ENCODE results near the gene TOM1L1. TPM values are rescaled to one million over a fixed set of nuclear protein-coding genes. Genes with fewer than 3 reads are reported as not detected.

TOM1L1 gene
- total RNA-seq, 1 experiment from 2014 or later = 55.4 TPM

GRCh38 chr17:54976316-54976715, 75.7 kb downstream of the TOM1L1 start:
- Histone ChIP-seq H3K4me1 (ENCODE audit: insufficient read depth, low read length, poor library complexity, severe bottlenecking) (no peaks in the 10 kb centered on the region), H3K4me3 (ENCODE audit: low read depth, low read length, poor library complexity, severe bottlenecking) (no peak overlapping the region), H3K27ac (ENCODE audit: low read depth, low read length, poor library complexity, severe bottlenecking) (no peak overlapping the region), H3K36me3 (ENCODE audit: insufficient read depth, low read length, poor library complexity, severe bottlenecking) (no peaks in the 10 kb centered on the region), H3K27me3 (replicated peaks; ENCODE audit: insufficient read depth, low read depth, low read length, poor library complexity) (no peaks in the 10 kb centered on the region), H3K9me3 (ENCODE audit: low read depth, low read length, poor library complexity, severe bottlenecking) (peaks cover 16% of the 10 kb centered on the region)
- no TSS peak for BruUV-seq (replicated peaks)
- DNase-seq (ENCODE audit: low spot score) = no peak
- TF ChIP-seq CTCF (conservative IDR thresholded peaks at IDR 0.05; ENCODE audit: low read depth, low read length) = no peak
- ChIA-PET CTCF (no interaction called here), POLR2A (ENCODE audit: low non-redundant PET) (interaction anchor here (0.7 kb wide), 1 partner anchor 71 kb away, joined by 3 read pairs; no protein-coding TSS in a partner anchor)
- intact Hi-C loops (cut with micrococcal nuclease; ENCODE audit: unreplicated experiment) = no loop called here

GRCh38 chr17:54977744-54978143, 77.1 kb downstream of the TOM1L1 start:
- no peaks in the 10 kb centered on the region for H3K27me3 ChIP-seq (replicated peaks; ENCODE audit: insufficient read depth, low read depth, low read length, poor library complexity)
- BruUV-seq (replicated peaks) = no TSS peak
- no peaks in the 10 kb centered on the region for H3K4me1 ChIP-seq (ENCODE audit: insufficient read depth, low read length, poor library complexity, severe bottlenecking)
- H3K9me3 ChIP-seq (ENCODE audit: low read depth, low read length, poor library complexity, severe bottlenecking) = peaks cover 16% of the 10 kb centered on the region
- no peak for TF ChIP-seq EZH2 (IDR thresholded peaks at IDR 0.05; ENCODE audit: borderline replicate concordance, low read depth, low read length, poor library complexity, severe bottlenecking)
- TF ChIP-seq CTCF (conservative IDR thresholded peaks at IDR 0.05; ENCODE audit: low read depth, low read length) = no peak
- no peak overlapping the region for H3K27ac ChIP-seq (ENCODE audit: low read depth, low read length, poor library complexity, severe bottlenecking)
- DNase-seq (ENCODE audit: low spot score) = no peak
- H3K4me3 ChIP-seq (ENCODE audit: low read depth, low read length, poor library complexity, severe bottlenecking) = no peak overlapping the region
- ChIA-PET POLR2A (ENCODE audit: low non-redundant PET) (no interaction called here), CTCF (interaction anchor here (0.6 kb wide), 1 partner anchor 259 kb away, joined by 4 read pairs; no protein-coding TSS in a partner anchor)
- no peaks in the 10 kb centered on the region for H3K36me3 ChIP-seq (ENCODE audit: insufficient read depth, low read length, poor library complexity, severe bottlenecking)
- intact Hi-C loops (cut with micrococcal nuclease; ENCODE audit: unreplicated experiment) = no loop called here

GRCh38 chr17:54979657-54980056, 79.0 kb downstream of the TOM1L1 start:
- ChIA-PET CTCF (interaction anchor here (0.7 kb wide), 1 partner anchor 13 kb away, joined by 3 read pairs; no protein-coding TSS in a partner anchor), POLR2A (ENCODE audit: low non-redundant PET) (no interaction called here)
- DNase-seq (ENCODE audit: low spot score) = no peak
- peaks cover 16% of the 10 kb centered on the region for H3K9me3 ChIP-seq (ENCODE audit: low read depth, low read length, poor library complexity, severe bottlenecking)
- H3K4me1 ChIP-seq (ENCODE audit: insufficient read depth, low read length, poor library complexity, severe bottlenecking) = no peaks in the 10 kb centered on the region
- no peaks in the 10 kb centered on the region for H3K27me3 ChIP-seq (replicated peaks; ENCODE audit: insufficient read depth, low read depth, low read length, poor library complexity)
- no TSS peak for BruUV-seq (replicated peaks)
- H3K36me3 ChIP-seq (ENCODE audit: insufficient read depth, low read length, poor library complexity, severe bottlenecking) = no peaks in the 10 kb centered on the region
- H3K27ac ChIP-seq (ENCODE audit: low read depth, low read length, poor library complexity, severe bottlenecking) = no peak overlapping the region
- TF ChIP-seq CTCF (conservative IDR thresholded peaks at IDR 0.05; ENCODE audit: low read depth, low read length) (no peak), EZH2 (IDR thresholded peaks at IDR 0.05; ENCODE audit: borderline replicate concordance, low read depth, low read length, poor library complexity, severe bottlenecking) (no peak)
- intact Hi-C loops (cut with micrococcal nuclease; ENCODE audit: unreplicated experiment) = no loop called here
- H3K4me3 ChIP-seq (ENCODE audit: low read depth, low read length, poor library complexity, severe bottlenecking) = no peak overlapping the region

Measured in A673 (cell line).